ENCODE measurements around the gene SDK1.
"Not testable (repeated sequence)": the region's sequence is repeated elsewhere in the genome, so short reads cannot be mapped to it uniquely, and the experiment has no call there.

DNA sequence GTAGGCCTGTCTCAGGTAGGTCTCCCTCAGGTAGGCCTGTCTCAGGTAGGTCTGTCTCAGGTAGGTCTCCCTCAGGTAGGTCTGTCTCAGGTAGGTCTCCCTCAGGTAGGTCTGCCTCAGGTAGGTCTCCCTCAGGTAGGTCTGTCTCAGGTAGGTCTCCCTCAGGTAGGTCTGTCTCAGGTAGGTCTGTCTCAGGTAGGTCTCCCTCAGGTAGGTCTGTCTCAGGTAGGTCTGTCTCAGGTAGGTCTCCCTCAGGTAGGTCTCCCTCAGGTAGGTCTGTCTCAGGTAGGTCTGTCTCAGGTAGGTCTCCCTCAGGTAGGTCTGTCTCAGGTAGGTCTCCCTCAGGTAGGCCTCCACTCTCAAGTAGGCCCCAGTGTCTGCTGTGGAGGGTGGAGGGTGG, 281.1 kb downstream of the SDK1 start:
- TF ChIP-seq STAT1 (IDR thresholded peaks at IDR 0.05; ENCODE audit: unreplicated experiment); EZH2phosphoT487 (IDR thresholded peaks at IDR 0.05; ENCODE audit: unreplicated experiment); POLR2AphosphoS5 (IDR thresholded peaks at IDR 0.05; ENCODE audit: low read depth); EZH2 (IDR thresholded peaks at IDR 0.05; ENCODE audit: low read depth, unreplicated experiment); ZNF331 (CRISPR knock-in tag; IDR thresholded peaks at IDR 0.05; ENCODE audit: low read depth): not testable (repeated sequence)
- TF ChIP-seq, protein P1, sequence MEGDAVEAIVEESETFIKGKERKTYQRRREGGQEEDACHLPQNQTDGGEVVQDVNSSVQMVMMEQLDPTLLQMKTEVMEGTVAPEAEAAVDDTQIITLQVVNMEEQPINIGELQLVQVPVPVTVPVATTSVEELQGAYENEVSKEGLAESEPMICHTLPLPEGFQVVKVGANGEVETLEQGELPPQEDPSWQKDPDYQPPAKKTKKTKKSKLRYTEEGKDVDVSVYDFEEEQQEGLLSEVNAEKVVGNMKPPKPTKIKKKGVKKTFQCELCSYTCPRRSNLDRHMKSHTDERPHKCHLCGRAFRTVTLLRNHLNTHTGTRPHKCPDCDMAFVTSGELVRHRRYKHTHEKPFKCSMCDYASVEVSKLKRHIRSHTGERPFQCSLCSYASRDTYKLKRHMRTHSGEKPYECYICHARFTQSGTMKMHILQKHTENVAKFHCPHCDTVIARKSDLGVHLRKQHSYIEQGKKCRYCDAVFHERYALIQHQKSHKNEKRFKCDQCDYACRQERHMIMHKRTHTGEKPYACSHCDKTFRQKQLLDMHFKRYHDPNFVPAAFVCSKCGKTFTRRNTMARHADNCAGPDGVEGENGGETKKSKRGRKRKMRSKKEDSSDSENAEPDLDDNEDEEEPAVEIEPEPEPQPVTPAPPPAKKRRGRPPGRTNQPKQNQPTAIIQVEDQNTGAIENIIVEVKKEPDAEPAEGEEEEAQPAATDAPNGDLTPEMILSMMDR (conservative IDR thresholded peaks at IDR 0.05; ENCODE audit: low read depth in 2 of 2), result not testable (repeated sequence)

Data from GM23338 (cell line).